ENCODE measurements around the gene SERPINB13. TPM values are rescaled to one million over a fixed set of nuclear protein-coding genes. Genes with fewer than 3 reads are reported as not detected.

SERPINB13 gene
- total RNA-seq, 4 donors from 2014 or later: not detected

- intact Hi-C loops (cut with DNase I; ENCODE audit: low total_unique reads): no loop called here
- Histone ChIP-seq H3K4me1 (no peaks in the 10 kb centered on the region), H3K9me3 (no peaks in the 10 kb centered on the region), H3K27ac (no peak overlapping the region), H3K36me3 (no peaks in the 10 kb centered on the region), H3K27me3 (no peaks in the 10 kb centered on the region), H3K4me3 (no peak overlapping the region)
- DNase-seq: no peak
- TF ChIP-seq CTCF (IDR thresholded peaks at IDR 0.05): no peak
- TF ChIP-seq POLR2A (IDR thresholded peaks at IDR 0.05): no peak
These were observed 5.3 kb downstream of the SERPINB13 start for GRCh38 chr18:63592471-63592870.

GRCh38 chr18:63596964-63597363 lies 9.8 kb downstream of the SERPINB13 start:
- Histone ChIP-seq H3K27ac (no peak overlapping the region), H3K4me1 (no peaks in the 10 kb centered on the region), H3K4me3 (no peak overlapping the region), H3K36me3 (no peaks in the 10 kb centered on the region), H3K9me3 (no peaks in the 10 kb centered on the region), H3K27me3 (no peaks in the 10 kb centered on the region)
- intact Hi-C loops (cut with DNase I; ENCODE audit: low total_unique reads): no loop called here
- no peak for DNase-seq
- TF ChIP-seq POLR2A (IDR thresholded peaks at IDR 0.05): no peak
- no peak for TF ChIP-seq CTCF (IDR thresholded peaks at IDR 0.05)

GRCh38 chr18:63603355-63603754 lies 16.2 kb downstream of the SERPINB13 start:
- H3K4me1 ChIP-seq: no peaks in the 10 kb centered on the region
- H3K36me3 ChIP-seq: no peaks in the 10 kb centered on the region
- TF ChIP-seq POLR2A (IDR thresholded peaks at IDR 0.05): no peak
- TF ChIP-seq CTCF (IDR thresholded peaks at IDR 0.05): no peak
- no peak for DNase-seq
- H3K4me3 ChIP-seq: no peak overlapping the region
- H3K27ac ChIP-seq: no peak overlapping the region
- H3K27me3 ChIP-seq: no peaks in the 10 kb centered on the region
- intact Hi-C loops (cut with DNase I; ENCODE audit: low total_unique reads): no loop called here
- no peaks in the 10 kb centered on the region for H3K9me3 ChIP-seq

DNA sequence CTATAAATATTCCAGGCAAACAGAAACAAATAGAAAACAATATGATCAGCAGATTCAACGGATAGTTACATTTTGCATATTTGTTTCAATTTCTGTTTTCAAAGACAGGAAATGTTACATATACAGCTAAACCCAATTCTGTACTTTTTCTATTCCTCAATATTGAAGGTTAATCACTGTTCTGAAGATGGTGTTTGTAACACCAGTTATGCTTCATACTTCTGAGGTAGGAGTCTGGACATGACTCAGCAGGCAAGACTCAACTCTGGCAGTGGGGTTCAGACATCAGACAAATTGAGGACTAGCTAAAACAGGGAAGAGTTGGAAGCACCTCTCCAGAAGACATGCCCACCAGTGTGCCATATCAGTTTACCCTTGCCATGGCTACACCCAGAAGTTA lies 16.6 kb downstream of the SERPINB13 start:
- Histone ChIP-seq H3K27ac (no peak overlapping the region), H3K4me1 (no peaks in the 10 kb centered on the region), H3K9me3 (no peaks in the 10 kb centered on the region), H3K4me3 (no peak overlapping the region), H3K27me3 (no peaks in the 10 kb centered on the region), H3K36me3 (no peaks in the 10 kb centered on the region)
- no peak for DNase-seq
- intact Hi-C loops (cut with DNase I; ENCODE audit: low total_unique reads): no loop called here
- TF ChIP-seq CTCF (IDR thresholded peaks at IDR 0.05) (no peak), POLR2A (IDR thresholded peaks at IDR 0.05) (no peak)

- no peak overlapping the region for H3K27ac ChIP-seq
- H3K9me3 ChIP-seq: no peaks in the 10 kb centered on the region
- no peak for DNase-seq
- H3K27me3 ChIP-seq: no peaks in the 10 kb centered on the region
- no peak overlapping the region for H3K4me3 ChIP-seq
- intact Hi-C loops (cut with DNase I; ENCODE audit: low total_unique reads): no loop called here
- H3K36me3 ChIP-seq: no peaks in the 10 kb centered on the region
- TF ChIP-seq POLR2A (IDR thresholded peaks at IDR 0.05): no peak
- TF ChIP-seq CTCF (IDR thresholded peaks at IDR 0.05): no peak
- no peaks in the 10 kb centered on the region for H3K4me1 ChIP-seq
These were observed 17.8 kb downstream of the SERPINB13 start for GRCh38 chr18:63604791-63605567.
